HEK293 (cell line): ENCODE data around the gene TMEM170A.
A peak's percentile ranks its signal among the peaks of the same experiment; 100 is the strongest.

ENCODE experiments used
- CTCF ChIA-PET: fragments of 350-600 bp; formaldehyde crosslinking; extraction: SDS; loops from one replicate; lab custom pipeline; 2021; ENCODE audit warnings: antibody characterized with exemption; lab: Yijun Ruan, JAX
- POLR2A ChIA-PET: fragments of 300-600 bp; formaldehyde crosslinking; extraction: SDS; loops from one replicate; lab custom pipeline; 2020; ENCODE audit warnings: antibody characterized with exemption, inconsistent platforms; lab: Yijun Ruan, JAX
- H3K27ac ChIP-seq: fragments of 200-500 bp; sonication (Bioruptor generic); 2 replicates; pipeline ENCODE4 v1.5.1; 2014; ENCODE audit warnings: low read depth, low read length, control low read depth, inconsistent platforms; ENCODE audit errors: extremely low read depth
- H3K36me3 ChIP-seq, 2 experiments: fragments of 200-500 bp in 1 of 2; sonication (Bioruptor generic) in 1 of 2; 1 replicate in 1 of 2; 2 replicates in 1 of 2; pipeline ENCODE4 v1.5.1; 2014 to 2017; ENCODE audit warnings: inconsistent platforms in 2 of 2, low read length in 2 of 2; ENCODE audit not compliant: control insufficient read depth in 2 of 2, insufficient read depth in 1 of 2
- H3K4me1 ChIP-seq: fragments of 200-500 bp; sonication (Bioruptor generic); 2 replicates; pipeline ENCODE4 v1.5.1; 2014; ENCODE audit warnings: mild to moderate bottlenecking, low read length, inconsistent platforms; ENCODE audit not compliant: control insufficient read depth, insufficient read depth
- H3K4me3 ChIP-seq: 2 replicates; pipeline ENCODE4 v1.5.1; 2011; ENCODE audit warnings: low read depth, mild to moderate bottlenecking, control low read depth, low read length, moderate library complexity
- H3K9me3 ChIP-seq: fragments of 200-500 bp; sonication (Bioruptor generic); 2 replicates; pipeline ENCODE4 v1.5.1; 2014; ENCODE audit warnings: low read depth, low read length, inconsistent platforms; ENCODE audit not compliant: control insufficient read depth, insufficient read depth
- KLF7 ChIP-seq: fragments of 450-650 bp; formaldehyde crosslinking; IDR thresholded peaks from 2 replicates; pipeline ENCODE4 v1.5.1; 2016; ENCODE audit warnings: missing biosample characterization, missing genetic modification characterization, borderline replicate concordance
- OSR2 ChIP-seq: fragments of 450-650 bp; formaldehyde crosslinking; IDR thresholded peaks from 2 replicates; pipeline ENCODE4 v1.5.1; 2016; ENCODE audit warnings: missing biosample characterization, missing genetic modification characterization
- SCRT1 ChIP-seq: fragments of 450-650 bp; formaldehyde crosslinking; IDR thresholded peaks from 2 replicates; pipeline ENCODE4 v1.5.1; 2016; ENCODE audit warnings: missing biosample characterization, missing genetic modification characterization, borderline replicate concordance
- TRIM28 ChIP-seq: IDR thresholded peaks from 2 replicates; pipeline ENCODE4 v1.6.1; 2011; ENCODE audit warnings: low read length, control low read depth, borderline replicate concordance
- ZBTB17 ChIP-seq: fragments of 450-650 bp; formaldehyde crosslinking; IDR thresholded peaks from 2 replicates; pipeline ENCODE4 v1.5.1; 2016; ENCODE audit warnings: missing biosample characterization, missing genetic modification characterization
- ZFP37 ChIP-seq: fragments of 450-650 bp; formaldehyde crosslinking; IDR thresholded peaks from 2 replicates; pipeline ENCODE4 v1.5.1; 2016; ENCODE audit warnings: missing biosample characterization, missing genetic modification characterization
- ZNF114 ChIP-seq: fragments of 450-650 bp; formaldehyde crosslinking; IDR thresholded peaks from 2 replicates; pipeline ENCODE4 v1.5.0; 2017; ENCODE audit warnings: missing biosample characterization, missing genetic modification characterization
- ZNF2 ChIP-seq: fragments of 450-650 bp; formaldehyde crosslinking; IDR thresholded peaks from 2 replicates; pipeline ENCODE4 v1.5.1; 2016; ENCODE audit warnings: missing biosample characterization, missing genetic modification characterization
- ZNF302 ChIP-seq: fragments of 450-650 bp; formaldehyde crosslinking; IDR thresholded peaks from 2 replicates; pipeline ENCODE4 v1.5.1; 2016; ENCODE audit warnings: missing biosample characterization, missing genetic modification characterization, low read depth
- ZNF354C ChIP-seq: fragments of 450-650 bp; formaldehyde crosslinking; IDR thresholded peaks from 2 replicates; pipeline ENCODE4 v1.5.1; 2016; ENCODE audit warnings: missing biosample characterization, missing genetic modification characterization, low read depth, borderline replicate concordance
- ZNF366 ChIP-seq: fragments of 450-650 bp; formaldehyde crosslinking; conservative IDR thresholded peaks from 2 replicates; pipeline ENCODE4 v1.5.1; 2016; ENCODE audit warnings: missing biosample characterization, missing genetic modification characterization
- ZNF510 ChIP-seq: fragments of 450-650 bp; formaldehyde crosslinking; IDR thresholded peaks from 2 replicates; pipeline ENCODE4 v1.5.1; 2018; ENCODE audit warnings: mild to moderate bottlenecking, missing genetic modification characterization, missing biosample characterization; ENCODE audit not compliant: insufficient replicate concordance
- ZNF561 ChIP-seq: fragments of 450-650 bp; IDR thresholded peaks from 2 replicates; pipeline ENCODE4 v1.5.1; 2018; ENCODE audit warnings: missing biosample characterization, missing genetic modification characterization, borderline replicate concordance
- ZNF621 ChIP-seq: fragments of 450-650 bp; formaldehyde crosslinking; IDR thresholded peaks from 2 replicates; pipeline ENCODE4 v1.5.1; 2017; ENCODE audit warnings: missing biosample characterization, missing genetic modification characterization
- ZNF843 ChIP-seq: fragments of 450-650 bp; formaldehyde crosslinking; IDR thresholded peaks from 2 replicates; pipeline ENCODE4 v1.5.1; 2016; ENCODE audit warnings: missing biosample characterization, missing genetic modification characterization
- TF ChIP-seq, protein P1 (sequence below): fragments of 450-650 bp; formaldehyde crosslinking; IDR thresholded peaks from 2 replicates; pipeline ENCODE4 v1.5.1; 2016; ENCODE audit warnings: missing biosample characterization, missing genetic modification characterization
- TF ChIP-seq, protein P2 (sequence below): fragments of 450-650 bp; formaldehyde crosslinking; IDR thresholded peaks from 2 replicates; pipeline ENCODE4 v1.5.1; 2016; ENCODE audit warnings: missing biosample characterization, missing genetic modification characterization
- TF ChIP-seq, protein P3 (sequence below): sonication (generic); formaldehyde crosslinking; IDR thresholded peaks from 2 replicates; pipeline ENCODE4 v1.8.1; 2022; ENCODE audit warnings: mild to moderate bottlenecking, moderate library complexity, missing genetic modification reagents
- TF ChIP-seq, protein P4 (sequence below): fragments of 450-650 bp; formaldehyde crosslinking; IDR thresholded peaks from 2 replicates; pipeline ENCODE4 v1.5.1; 2017; ENCODE audit warnings: missing biosample characterization, missing genetic modification characterization
- TF ChIP-seq, protein P5 (sequence below): fragments of 450-650 bp; formaldehyde crosslinking; IDR thresholded peaks from 2 replicates; pipeline ENCODE4 v1.5.1; 2016; ENCODE audit warnings: missing biosample characterization, missing genetic modification characterization

The TMEM170A gene

DNA sequence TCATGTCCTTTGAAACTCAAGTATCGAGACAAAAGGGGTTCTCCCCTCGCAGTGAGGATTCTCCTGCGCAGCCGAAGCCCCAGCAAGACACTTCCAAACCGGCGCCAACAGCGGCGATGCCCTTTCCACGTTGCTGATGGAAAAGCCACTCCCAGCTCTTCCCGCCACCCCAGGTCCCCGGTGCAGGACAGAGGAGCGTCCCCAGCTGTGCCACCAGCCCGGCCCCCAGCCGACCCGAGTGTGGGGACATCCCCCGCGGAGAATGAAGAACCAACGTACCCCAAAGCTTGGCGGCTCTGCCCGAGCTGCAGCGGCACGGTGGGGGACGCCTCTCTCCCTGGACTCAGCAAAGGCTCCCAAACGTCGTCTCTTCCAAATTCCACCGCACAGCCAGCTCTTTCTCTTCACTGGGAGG, 30.2 kb upstream of the TMEM170A start:
- H3K4me1 ChIP-seq = peaks cover 20% of the 10 kb centered on the region
- no peak for TF ChIP-seq TRIM28
- no peak for TF ChIP-seq ZNF114 (tag by site-specific recombination)
- TF ChIP-seq SCRT1 (tag by site-specific recombination) = no peak
- TF ChIP-seq, protein P1, sequence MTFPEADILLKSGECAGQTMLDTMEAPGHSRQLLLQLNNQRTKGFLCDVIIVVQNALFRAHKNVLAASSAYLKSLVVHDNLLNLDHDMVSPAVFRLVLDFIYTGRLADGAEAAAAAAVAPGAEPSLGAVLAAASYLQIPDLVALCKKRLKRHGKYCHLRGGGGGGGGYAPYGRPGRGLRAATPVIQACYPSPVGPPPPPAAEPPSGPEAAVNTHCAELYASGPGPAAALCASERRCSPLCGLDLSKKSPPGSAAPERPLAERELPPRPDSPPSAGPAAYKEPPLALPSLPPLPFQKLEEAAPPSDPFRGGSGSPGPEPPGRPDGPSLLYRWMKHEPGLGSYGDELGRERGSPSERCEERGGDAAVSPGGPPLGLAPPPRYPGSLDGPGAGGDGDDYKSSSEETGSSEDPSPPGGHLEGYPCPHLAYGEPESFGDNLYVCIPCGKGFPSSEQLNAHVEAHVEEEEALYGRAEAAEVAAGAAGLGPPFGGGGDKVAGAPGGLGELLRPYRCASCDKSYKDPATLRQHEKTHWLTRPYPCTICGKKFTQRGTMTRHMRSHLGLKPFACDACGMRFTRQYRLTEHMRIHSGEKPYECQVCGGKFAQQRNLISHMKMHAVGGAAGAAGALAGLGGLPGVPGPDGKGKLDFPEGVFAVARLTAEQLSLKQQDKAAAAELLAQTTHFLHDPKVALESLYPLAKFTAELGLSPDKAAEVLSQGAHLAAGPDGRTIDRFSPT (tag by site-specific recombination) = no peak
- TF ChIP-seq ZNF354C (tag by site-specific recombination) = no peak
- TF ChIP-seq, all 188 proteins: peak for 0
- Histone ChIP-seq H3K36me3 (no peaks in the 10 kb centered on the region), H3K27ac (no peak overlapping the region), H3K4me3 (no peak overlapping the region), H3K9me3 (no peaks in the 10 kb centered on the region)
- ChIA-PET CTCF (interaction anchor here (1.7 kb wide), 1 partner anchor 23 kb away, joined by 7 read pairs; no protein-coding TSS in a partner anchor), POLR2A (no interaction called here)

DNA sequence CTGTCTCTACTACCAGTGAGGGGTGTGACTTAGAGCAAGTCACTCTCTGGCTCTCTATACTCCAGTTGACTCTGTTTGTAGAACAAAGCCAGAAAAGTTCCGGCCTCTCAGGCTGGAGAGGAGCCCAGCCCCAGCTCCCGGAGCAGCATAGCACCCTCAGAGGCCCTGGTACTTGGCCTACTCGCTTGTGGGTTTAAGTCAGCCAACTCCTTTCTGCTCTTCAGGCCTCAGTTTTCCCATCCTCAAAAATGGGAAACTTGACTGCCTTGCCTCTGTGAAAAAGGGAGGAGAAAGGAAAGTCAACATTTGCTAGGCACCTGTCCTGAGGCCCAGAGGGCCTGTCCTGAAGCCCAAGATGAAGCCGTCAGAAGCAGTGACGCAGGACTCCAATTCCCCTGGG, 29.7 kb upstream of the TMEM170A start:
- CTCF ChIA-PET = interaction anchor here (1.1 kb wide), 1 partner anchor 29 kb away, joined by 5 read pairs; no protein-coding TSS in a partner anchor

DNA sequence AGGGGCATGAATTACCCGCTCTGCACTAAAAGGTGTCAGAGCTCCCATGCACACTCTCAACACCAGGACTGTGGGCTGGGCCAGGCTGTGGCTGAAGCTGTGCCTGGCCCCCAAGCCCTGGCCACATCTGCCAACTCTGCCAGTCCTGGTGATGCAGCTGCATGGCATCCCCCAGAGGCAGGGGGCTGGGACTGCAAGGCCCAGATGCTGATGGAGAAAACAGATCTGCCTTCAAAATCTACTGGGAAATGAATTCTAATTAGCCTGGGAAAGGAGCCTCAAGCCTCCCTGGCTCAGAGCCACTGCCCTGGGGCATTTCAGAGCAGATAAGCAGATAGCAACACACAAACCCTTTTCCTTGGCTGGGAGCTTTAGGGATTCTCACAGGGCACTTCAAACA, 27.4 kb upstream of the TMEM170A start:
- no peaks in the 10 kb centered on the region for H3K9me3 ChIP-seq
- H3K36me3 ChIP-seq = no peaks in the 10 kb centered on the region
- ChIA-PET CTCF (interaction anchor here (0.6 to 2.2 kb wide), 6 partner anchors 20 to 272 kb away, joined by 3 to 30 read pairs (median 5); partner anchors contain the start of gene TMEM170A), POLR2A (interaction anchor here (1.0 to 1.2 kb wide), 3 partner anchors 9 to 25 kb away, joined by 3 to 6 read pairs (median 3); no protein-coding TSS in a partner anchor)
- H3K4me3 ChIP-seq = no peak overlapping the region
- H3K4me1 ChIP-seq = peaks cover 7% of the 10 kb centered on the region
- H3K27ac ChIP-seq = no peak overlapping the region; the same call in 1 of the 2 replicates
- TF ChIP-seq ZBTB17 (tag by site-specific recombination) (peak; percentile 56; the same call in 1 of the 2 replicates), ZNF561 (0 out of 2 replicates have a peak, but pooled peaks have one; percentile 64), OSR2 (tag by site-specific recombination) (0 out of 2 replicates have a peak, but pooled peaks have one; percentile 16), ZFP37 (tag by site-specific recombination) (no peak), ZNF843 (tag by site-specific recombination) (no peak), ZNF2 (tag by site-specific recombination) (no peak), ZNF302 (tag by site-specific recombination) (no peak), ZNF366 (peak; percentile 39; the same call in 1 of the 2 replicates)
- TF ChIP-seq, protein P2, sequence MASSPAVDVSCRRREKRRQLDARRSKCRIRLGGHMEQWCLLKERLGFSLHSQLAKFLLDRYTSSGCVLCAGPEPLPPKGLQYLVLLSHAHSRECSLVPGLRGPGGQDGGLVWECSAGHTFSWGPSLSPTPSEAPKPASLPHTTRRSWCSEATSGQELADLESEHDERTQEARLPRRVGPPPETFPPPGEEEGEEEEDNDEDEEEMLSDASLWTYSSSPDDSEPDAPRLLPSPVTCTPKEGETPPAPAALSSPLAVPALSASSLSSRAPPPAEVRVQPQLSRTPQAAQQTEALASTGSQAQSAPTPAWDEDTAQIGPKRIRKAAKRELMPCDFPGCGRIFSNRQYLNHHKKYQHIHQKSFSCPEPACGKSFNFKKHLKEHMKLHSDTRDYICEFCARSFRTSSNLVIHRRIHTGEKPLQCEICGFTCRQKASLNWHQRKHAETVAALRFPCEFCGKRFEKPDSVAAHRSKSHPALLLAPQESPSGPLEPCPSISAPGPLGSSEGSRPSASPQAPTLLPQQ = 0 out of 2 replicates have a peak, but pooled peaks have one; percentile 25
- TF ChIP-seq, protein P3, sequence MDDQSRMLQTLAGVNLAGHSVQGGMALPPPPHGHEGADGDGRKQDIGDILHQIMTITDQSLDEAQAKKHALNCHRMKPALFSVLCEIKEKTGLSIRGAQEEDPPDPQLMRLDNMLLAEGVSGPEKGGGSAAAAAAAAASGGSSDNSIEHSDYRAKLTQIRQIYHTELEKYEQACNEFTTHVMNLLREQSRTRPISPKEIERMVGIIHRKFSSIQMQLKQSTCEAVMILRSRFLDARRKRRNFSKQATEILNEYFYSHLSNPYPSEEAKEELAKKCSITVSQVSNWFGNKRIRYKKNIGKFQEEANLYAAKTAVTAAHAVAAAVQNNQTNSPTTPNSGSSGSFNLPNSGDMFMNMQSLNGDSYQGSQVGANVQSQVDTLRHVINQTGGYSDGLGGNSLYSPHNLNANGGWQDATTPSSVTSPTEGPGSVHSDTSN (CRISPR knock-in tag) = 0 out of 2 replicates have a peak, but pooled peaks have one; percentile 22
- TF ChIP-seq, protein P4, sequence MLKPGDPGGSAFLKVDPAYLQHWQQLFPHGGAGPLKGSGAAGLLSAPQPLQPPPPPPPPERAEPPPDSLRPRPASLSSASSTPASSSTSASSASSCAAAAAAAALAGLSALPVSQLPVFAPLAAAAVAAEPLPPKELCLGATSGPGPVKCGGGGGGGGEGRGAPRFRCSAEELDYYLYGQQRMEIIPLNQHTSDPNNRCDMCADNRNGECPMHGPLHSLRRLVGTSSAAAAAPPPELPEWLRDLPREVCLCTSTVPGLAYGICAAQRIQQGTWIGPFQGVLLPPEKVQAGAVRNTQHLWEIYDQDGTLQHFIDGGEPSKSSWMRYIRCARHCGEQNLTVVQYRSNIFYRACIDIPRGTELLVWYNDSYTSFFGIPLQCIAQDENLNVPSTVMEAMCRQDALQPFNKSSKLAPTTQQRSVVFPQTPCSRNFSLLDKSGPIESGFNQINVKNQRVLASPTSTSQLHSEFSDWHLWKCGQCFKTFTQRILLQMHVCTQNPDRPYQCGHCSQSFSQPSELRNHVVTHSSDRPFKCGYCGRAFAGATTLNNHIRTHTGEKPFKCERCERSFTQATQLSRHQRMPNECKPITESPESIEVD = no peak
- TF ChIP-seq, protein P5, sequence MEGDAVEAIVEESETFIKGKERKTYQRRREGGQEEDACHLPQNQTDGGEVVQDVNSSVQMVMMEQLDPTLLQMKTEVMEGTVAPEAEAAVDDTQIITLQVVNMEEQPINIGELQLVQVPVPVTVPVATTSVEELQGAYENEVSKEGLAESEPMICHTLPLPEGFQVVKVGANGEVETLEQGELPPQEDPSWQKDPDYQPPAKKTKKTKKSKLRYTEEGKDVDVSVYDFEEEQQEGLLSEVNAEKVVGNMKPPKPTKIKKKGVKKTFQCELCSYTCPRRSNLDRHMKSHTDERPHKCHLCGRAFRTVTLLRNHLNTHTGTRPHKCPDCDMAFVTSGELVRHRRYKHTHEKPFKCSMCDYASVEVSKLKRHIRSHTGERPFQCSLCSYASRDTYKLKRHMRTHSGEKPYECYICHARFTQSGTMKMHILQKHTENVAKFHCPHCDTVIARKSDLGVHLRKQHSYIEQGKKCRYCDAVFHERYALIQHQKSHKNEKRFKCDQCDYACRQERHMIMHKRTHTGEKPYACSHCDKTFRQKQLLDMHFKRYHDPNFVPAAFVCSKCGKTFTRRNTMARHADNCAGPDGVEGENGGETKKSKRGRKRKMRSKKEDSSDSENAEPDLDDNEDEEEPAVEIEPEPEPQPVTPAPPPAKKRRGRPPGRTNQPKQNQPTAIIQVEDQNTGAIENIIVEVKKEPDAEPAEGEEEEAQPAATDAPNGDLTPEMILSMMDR = peak; percentile 61; the same call in 1 of the 2 replicates

More for the DNA sequence above, 29.7 kb upstream of the TMEM170A start:
- Histone ChIP-seq H3K4me3 (no peak overlapping the region), H3K36me3 (no peaks in the 10 kb centered on the region), H3K4me1 (peaks cover 20% of the 10 kb centered on the region)
- POLR2A ChIA-PET = no interaction called here
- no peak for TF ChIP-seq ZNF510 (tag by site-specific recombination)
- TF ChIP-seq ZNF621 (tag by site-specific recombination) = no peak
- TF ChIP-seq KLF7 (tag by site-specific recombination) = no peak
- TF ChIP-seq, all 188 proteins: peak for 0
- Histone ChIP-seq H3K27ac (no peak overlapping the region), H3K9me3 (no peaks in the 10 kb centered on the region)
